H4 (cell line): ENCODE results near the gene CABLES2. TPM values are rescaled to one million over a fixed set of nuclear protein-coding genes. Genes with fewer than 3 reads are reported as not detected.

Source experiments
- DNase-seq: peaks from one replicate; pipeline ENCODE4 v3.0.0-alpha.2; 2015; ENCODE audit warnings: low spot score
- total RNA-seq: library from RNA; depleted of rRNA; stranded (reverse); fragments of >200 nt; shearing (Covaris generic); gene quantifications from 2 replicates; pipeline ENCODE4 v1.2.3, GENCODE V29; 2014

CABLES2 gene
- total RNA-seq, 1 experiment from 2014 or later: 4.8 TPM

DNA sequence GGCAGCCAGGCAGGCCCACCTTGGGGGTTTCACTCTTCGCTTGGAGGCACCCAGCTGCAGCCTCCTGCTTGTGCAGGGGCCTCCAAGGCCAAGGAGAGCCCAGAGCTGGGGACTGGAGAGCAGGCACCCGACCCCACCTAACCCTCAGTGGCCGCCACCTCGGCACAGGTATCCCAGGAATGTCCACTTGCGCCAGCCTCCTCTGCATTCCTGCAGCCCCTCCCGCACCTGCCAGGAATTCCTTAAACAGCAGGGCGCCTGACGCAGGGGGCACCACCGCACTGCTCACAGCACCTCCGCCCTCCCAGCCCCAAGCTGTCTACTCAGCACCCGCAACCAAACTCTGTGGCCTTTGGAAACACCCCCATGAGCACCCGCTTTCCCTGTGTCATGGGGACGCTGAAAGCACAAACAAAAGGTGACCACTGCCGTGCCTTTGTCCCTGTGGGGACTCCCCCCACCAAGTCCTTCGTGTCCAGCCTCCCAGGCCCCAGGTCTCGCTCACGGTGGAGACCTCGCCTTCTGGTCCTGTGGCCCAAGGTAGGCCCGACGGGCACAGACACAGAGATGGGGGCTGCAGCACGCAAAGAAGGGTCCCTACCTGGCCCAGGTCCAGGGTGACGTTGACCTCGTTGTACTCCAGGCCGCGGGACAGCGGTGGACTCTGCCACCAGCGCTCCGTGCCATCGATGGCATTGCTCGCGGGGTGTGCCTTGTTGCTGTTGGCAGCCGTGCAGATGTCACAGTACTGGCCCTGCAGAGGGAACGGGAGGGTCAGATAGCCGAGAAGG, 45.1 kb downstream of the CABLES2 start:
- DNase-seq: no peak

- DNase-seq: no peak
Measured at GRCh38 chr20:62360854-62361798, 46.0 kb downstream of the CABLES2 start.

DNA sequence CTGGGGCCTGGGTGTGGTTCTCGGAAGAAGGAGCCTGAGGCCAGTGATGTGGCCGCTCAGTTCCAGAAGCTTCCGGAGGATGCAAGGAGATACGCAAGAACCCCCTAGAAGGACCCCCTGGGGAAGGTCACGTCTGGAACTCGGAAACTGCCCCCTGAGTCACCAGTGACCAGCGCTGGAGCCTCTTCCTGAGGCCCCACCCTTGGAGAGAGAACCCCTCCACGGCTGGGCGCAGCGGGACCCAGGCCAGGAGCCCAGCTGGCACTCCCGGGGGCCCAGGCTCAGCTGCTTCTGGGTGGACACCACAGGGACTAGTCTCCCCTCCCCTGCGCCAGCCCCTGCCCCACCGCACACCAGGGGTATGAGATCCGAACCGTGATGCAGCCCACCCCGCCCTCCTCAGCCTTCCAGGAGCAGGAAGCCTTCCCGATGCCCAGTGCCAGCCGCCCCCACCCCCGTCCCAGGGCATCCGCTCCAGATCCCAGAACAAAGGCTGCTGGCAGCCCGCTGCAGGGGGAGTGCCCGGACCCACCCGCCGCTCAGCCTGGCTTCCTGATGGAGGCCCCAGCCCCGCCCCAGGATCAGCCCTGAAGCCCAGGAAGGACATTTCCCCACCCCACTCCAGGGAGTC, 47.5 kb downstream of the CABLES2 start:
- no peak for DNase-seq

GRCh38 chr20:62359043-62359490, 48.0 kb downstream of the CABLES2 start:
- no peak for DNase-seq

- no peak for DNase-seq
Measured at GRCh38 chr20:62358171-62359042, 48.7 kb downstream of the CABLES2 start.

- DNase-seq: no peak
Measured at GRCh38 chr20:62357681-62358080, 49.4 kb downstream of the CABLES2 start.

DNA sequence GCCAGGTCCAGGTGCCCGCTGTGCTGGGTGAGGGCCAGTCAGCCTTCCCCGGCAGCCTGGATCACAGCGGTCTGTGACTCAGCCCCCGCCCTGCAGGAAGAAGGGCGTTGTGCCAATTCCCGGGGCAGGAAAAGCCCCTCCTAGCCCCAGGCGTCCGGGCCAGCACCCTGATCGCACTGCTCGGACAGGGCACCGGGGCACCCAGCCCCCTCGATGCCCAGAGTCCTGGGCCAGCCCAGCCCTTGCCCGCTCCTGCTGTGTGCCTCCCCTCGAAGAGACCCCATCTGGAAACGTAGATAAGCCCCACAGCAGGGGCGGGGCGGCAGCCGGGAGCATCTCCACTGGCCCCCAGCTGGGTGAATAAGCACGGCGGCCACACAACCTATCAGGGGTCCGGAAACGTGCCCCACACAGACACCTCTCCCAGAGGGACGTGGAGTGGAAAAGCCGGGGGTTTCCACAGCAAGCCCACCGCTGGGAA, 49.9 kb downstream of the CABLES2 start:
- DNase-seq: no peak

DNA sequence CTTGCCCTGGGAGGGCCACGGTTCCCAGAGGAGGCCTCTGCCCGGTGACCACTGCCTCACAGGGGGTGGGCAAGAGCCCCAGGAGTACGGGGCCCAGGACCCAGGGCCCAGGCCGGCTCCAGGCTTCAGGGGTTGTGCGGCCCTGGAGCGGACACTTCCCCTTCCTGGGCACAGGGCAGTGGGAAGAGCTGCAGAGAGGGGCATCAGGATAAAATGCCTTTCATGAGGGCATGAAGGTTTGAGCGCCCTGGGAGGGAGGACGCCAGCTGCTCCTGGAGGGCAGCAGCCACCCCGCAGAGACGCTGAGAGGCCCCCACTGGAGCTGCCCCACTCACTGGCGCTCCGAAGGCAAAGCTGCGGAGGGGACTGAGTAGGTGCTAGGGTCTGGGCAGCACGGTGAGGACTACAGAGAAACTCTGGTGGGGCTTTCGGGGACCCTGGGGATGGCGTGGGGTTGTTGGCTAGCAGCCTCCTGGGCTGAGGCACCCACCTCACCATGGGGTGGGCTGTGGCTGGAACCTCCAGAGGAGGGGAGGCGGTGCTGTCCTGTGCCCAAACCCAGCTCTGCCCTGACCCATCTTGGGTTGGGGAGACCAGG, 50.4 kb downstream of the CABLES2 start:
- no peak for DNase-seq

- no peak for DNase-seq
Measured at GRCh38 chr20:62355878-62356588, 51.1 kb downstream of the CABLES2 start.

DNA sequence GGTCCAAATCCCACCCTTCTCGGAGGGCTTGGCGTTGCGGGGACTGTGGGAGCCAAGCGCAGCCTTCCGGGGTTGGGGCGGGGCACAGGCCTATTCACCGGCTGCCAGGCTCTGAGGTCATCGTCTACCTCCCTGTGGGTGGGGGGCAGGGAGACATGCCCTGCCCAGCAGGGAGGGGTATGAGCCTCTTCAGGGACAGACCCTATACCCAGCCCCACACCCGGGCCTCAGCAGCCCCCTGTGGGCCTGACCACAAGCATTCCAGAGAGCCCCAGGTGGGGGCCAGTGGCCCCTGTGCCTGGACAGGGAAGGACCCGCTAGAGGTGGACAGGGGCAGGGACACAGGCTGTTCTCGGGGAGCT, 51.6 kb downstream of the CABLES2 start:
- no peak for DNase-seq

DNA sequence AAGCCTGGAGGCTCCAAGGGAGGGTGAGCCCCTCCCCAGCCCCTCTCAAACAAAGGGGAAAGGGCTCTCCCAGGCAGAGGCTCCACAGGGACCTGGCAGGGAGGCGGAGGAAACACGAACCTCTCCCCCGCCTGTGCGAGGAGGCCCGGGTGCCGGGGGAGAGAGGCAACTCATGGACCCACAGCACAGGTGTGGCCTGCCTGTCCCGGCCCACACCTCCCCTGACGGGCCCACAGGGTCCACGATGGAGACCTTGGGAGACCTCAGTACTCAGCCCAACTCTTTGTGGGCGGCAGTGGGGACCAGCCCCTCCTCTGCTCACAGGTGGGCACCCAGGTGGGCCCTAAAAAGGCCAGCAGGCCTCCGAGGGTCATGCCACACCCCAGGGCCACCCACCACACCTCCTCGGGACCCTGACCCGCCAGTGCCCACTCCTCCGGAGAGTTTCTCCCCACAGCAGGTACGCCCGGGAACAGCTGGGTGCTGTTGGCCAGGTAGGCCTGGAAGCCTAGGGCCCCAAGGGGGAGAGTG, 52.2 kb downstream of the CABLES2 start:
- DNase-seq: no peak

DNA sequence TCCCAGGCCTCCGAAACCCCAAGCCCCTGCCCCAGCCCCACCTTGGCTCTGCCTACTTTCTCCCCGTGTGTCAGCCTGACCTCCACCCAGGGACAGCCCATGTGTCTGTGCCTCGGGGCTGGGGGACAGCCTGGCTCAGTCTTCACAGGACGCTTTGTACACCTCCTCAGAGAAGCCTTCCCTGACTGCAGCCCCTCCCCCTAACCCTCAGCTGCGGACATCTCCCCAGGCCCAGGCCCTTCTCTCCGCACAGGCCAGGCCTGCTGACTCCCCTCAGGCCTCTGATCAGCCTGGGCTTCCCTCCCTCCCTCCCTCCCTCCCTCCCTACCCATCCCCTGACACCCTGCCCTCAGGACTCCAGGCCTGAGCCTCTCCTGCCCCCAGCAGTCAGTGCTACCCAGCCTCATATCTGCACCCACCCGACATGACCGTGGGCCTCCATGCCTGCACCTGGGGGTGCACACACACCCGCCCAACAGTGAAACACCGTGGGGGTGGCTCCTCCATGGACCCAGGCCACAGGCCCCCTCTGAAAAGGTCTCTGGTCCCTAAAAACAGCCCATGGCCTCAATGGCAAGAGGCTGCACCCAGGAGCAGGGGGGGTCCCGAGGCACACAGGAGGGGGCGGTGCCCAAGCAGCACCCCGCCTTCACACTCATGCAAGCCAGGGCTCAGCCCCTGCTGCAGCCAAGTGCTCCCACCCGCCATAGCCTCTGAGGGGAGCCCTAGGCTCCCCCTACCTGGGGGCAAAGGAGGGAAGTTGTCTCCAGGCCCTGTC, 52.9 kb downstream of the CABLES2 start:
- no peak for DNase-seq

DNA sequence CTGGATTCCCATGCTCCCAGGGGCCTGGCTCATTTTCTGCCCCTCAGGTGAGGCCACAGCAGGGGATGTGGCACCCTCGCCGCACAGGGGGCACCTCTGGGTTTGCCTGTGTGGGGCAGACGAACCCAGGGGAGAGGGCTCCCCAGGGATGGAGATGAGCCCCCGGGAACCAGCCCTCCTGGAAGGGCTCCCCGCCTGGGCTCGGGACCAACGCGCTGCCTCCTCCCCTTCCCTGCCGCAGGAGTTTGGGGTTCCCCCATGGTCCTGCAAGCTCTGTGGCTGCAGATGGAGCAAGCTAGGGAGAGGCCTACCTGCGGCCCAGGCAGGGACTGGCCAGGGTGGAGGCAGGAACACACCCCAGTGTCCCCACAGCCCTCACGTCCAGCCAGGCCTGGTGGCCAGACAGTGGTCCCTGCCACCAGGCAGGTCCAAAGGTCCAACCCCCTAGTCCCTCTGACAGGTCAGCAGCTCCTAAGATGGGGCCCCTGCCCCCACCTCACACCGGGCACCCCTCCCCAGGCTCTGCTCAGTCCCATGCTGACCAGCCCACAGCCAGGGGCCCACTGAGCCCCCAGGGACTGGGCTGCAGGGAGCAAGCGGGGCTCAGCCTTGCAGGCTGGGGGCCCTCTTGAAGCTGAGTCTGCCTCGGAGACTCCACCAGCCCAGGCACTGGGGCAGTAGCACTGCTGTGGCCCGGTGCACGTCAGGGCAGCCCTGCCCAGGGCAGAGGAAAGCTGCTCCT, 53.6 kb downstream of the CABLES2 start:
- no peak for DNase-seq

DNA sequence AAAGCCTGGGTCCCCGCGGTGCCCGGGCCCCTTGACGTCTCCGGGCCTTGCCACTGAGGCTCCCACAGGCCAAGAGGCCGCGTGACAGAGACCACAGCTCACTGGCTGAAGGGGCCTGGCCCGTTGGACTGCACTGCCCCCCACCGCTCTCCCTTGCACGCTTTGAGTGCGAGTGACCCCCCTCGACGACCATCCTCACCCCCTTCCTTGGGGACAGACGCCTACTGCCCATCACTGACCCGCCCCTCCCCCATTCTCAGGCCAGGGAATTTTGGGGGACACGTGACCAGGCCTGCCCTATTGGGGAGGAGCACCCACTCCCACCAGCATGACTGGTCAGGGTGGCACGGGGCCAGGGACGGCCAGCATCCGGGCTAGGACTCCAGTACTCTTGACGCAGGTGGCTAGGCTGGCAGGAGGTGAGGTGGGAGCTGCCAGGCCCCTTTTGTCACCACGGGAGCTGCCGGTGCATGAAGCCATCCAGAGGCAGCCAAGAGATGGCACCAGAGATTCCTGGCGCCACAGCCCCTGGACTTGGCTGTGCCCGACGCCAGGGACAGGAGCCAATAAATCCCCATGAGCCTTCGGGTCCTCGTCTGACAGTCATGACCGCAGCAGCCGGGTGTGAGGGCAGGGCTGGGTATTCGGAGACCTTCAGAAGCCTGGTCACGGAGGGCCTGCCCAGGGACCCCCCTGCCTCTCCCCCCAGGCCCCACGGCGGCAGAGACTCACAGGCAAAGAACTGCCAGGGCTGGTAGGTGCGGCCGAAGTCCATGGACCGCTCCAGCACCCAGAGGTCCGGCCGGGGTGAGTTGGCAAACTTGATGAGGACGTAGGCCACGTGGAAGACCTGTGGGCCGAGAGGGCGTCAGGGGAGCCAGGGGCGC, 54.4 kb downstream of the CABLES2 start:
- peak; percentile 60 for DNase-seq

GRCh38 chr20:62351469-62352401, 55.4 kb downstream of the CABLES2 start:
- no peak for DNase-seq
